K562 (cell line): ENCODE results near the gene NOTCH1. TPM values are rescaled to one million over a fixed set of nuclear protein-coding genes. Genes with fewer than 3 reads are reported as not detected.

Experiments used
- ATAC-seq: fragments of 200-7000 bp; cut with Tn5 transposase; 3 replicates; pipeline ENCODE4 v1.9.1; 2020; ENCODE audit warnings: moderate library complexity
- BruUV-seq: library from RNA; stranded (reverse); fragments of 400-500 nt; replicated peaks from 2 replicates; lab custom pipeline; 2021; lab: Mats Ljungman, UMichigan
- CTCF ChIA-PET: fragments of 300-600 bp; formaldehyde crosslinking; extraction: SDS; loops from one replicate; lab custom pipeline; 2021; ENCODE audit warnings: low intra/inter-chr PET ratio; lab: Yijun Ruan, JAX
- POLR2A ChIA-PET: fragments of 300-600, 350-650 bp; sonication (Branson Sonifier 250); formaldehyde crosslinking; extraction: SDS; loops from one replicate; lab custom pipeline; 2021; ENCODE audit warnings: antibody characterized with exemption, inconsistent platforms; lab: Yijun Ruan, JAX
- DNase-seq, 4 experiments: peaks; one replicate each; pipeline versions ENCODE4 v3.0.0 to v3.0.0-alpha.2; 2011 to 2018; ENCODE audit warnings: low spot score in 3 of 4, mixed read lengths in 3 of 4; ENCODE audit errors: extremely low read depth in 1 of 4
- FAIRE-seq: peaks from 2 replicates; lab custom pipeline; 2011; peaks lifted over from hg19 to GRCh38; lab: Jason Lieb, UNC
- H2AFZ ChIP-seq: 2 replicates; pipeline ENCODE4 v1.6.0; 2011; ENCODE audit warnings: low read depth, low read length, control low read depth, inconsistent platforms
- H3K27ac ChIP-seq: fragments of 200-600 bp; 3 replicates; pipeline ENCODE4 v1.8.0; 2011; ENCODE audit warnings: low read depth, mild to moderate bottlenecking, control low read depth, inconsistent platforms, low read length, moderate library complexity, mixed read lengths; ENCODE audit errors: extremely low read depth
- H3K27me3 ChIP-seq, 2 experiments: fragments of 300-600 bp in 1 of 2; 2 replicates in 1 of 2; 3 replicates in 1 of 2; pipeline versions ENCODE4 v1.6.0 to v1.8.0; 2011; ENCODE audit warnings: inconsistent platforms in 2 of 2, low read length in 2 of 2, mild to moderate bottlenecking in 1 of 2, mixed read lengths in 1 of 2, moderate library complexity in 1 of 2; ENCODE audit not compliant: control insufficient read depth in 2 of 2, insufficient read depth in 2 of 2
- H3K36me3 ChIP-seq: fragments of 300-600 bp; 3 replicates; pipeline ENCODE4 v1.8.0; 2011; ENCODE audit warnings: mild to moderate bottlenecking, low read length, inconsistent platforms; ENCODE audit not compliant: control insufficient read depth, insufficient read depth
- H3K4me1 ChIP-seq, 2 experiments: fragments of 200-600 bp in 1 of 2; replicated peaks in 1 of 2; 2 replicates in 1 of 2; 3 replicates in 1 of 2; pipeline versions ENCODE4 v1.5.1 to v1.8.0; 2011; ENCODE audit warnings: inconsistent platforms in 2 of 2, low read length in 2 of 2, mild to moderate bottlenecking in 1 of 2, mixed read lengths in 1 of 2, moderate library complexity in 1 of 2; ENCODE audit not compliant: control insufficient read depth in 2 of 2, insufficient read depth in 2 of 2
- H3K4me2 ChIP-seq: 2 replicates; pipeline ENCODE4 v1.6.1; 2011; ENCODE audit warnings: low read length, control low read depth, inconsistent platforms, mixed read lengths; ENCODE audit not compliant: insufficient read depth
- H3K4me3 ChIP-seq: fragments of 200-600 bp; sonication (generic), shearing (Covaris generic); 2 replicates; pipeline ENCODE4 v1.5.1; 2016; ENCODE audit warnings: control low read depth, inconsistent platforms
- H3K79me2 ChIP-seq: fragments of 200-600 bp; 3 replicates; pipeline ENCODE4 v1.8.0; 2011; ENCODE audit warnings: low read length, inconsistent platforms; ENCODE audit not compliant: control insufficient read depth, insufficient read depth
- H3K9ac ChIP-seq, 2 experiments: 2 replicates each; pipeline versions ENCODE4 v1.6.0 to v1.6.1; 2011; ENCODE audit warnings: low read depth in 2 of 2, low read length in 2 of 2, control low read depth in 1 of 2, inconsistent platforms in 1 of 2, mild to moderate bottlenecking in 1 of 2, mixed read lengths in 1 of 2; ENCODE audit not compliant: insufficient read depth in 1 of 2
- H3K9me1 ChIP-seq: one replicate; pipeline ENCODE4 v1.6.0; 2011; ENCODE audit warnings: inconsistent platforms, mild to moderate bottlenecking, low read length, moderate library complexity; ENCODE audit not compliant: control insufficient read depth, insufficient read depth
- H3K9me3 ChIP-seq: replicated peaks from 2 replicates; pipeline ENCODE4 v1.5.1; 2011; ENCODE audit warnings: low read depth, low read length, inconsistent platforms; ENCODE audit not compliant: control insufficient read depth, insufficient read depth
- H4K20me1 ChIP-seq: replicated peaks from 2 replicates; pipeline ENCODE4 v1.6.1; 2011; ENCODE audit warnings: low read length, inconsistent platforms, mixed read lengths; ENCODE audit not compliant: control insufficient read depth, insufficient read depth
- KDM5B ChIP-seq: fragments of 200-600 bp; sonication (generic); IDR thresholded peaks from 2 replicates; pipeline ENCODE4 v1.6.1; 2012; ENCODE audit warnings: low read depth, mild to moderate bottlenecking, moderate library complexity, low read length, control low read depth, inconsistent platforms; ENCODE audit not compliant: insufficient replicate concordance
- POLR2G ChIP-seq: fragments of 200-400 bp; formaldehyde crosslinking; IDR thresholded peaks from 2 replicates; pipeline ENCODE4 v1.6.1; 2017; ENCODE audit warnings: low read depth, mild to moderate bottlenecking, antibody characterized with exemption, low read length, moderate library complexity
- STAT5B ChIP-seq: fragments of 250-450 bp; sonication (Bioruptor Pico); IDR thresholded peaks from 2 replicates; pipeline ENCODE4 v1.8.0; 2021; ENCODE audit warnings: mild to moderate bottlenecking, inconsistent platforms
- ZNF717 ChIP-seq: fragments of 250-450 bp; sonication (Bioruptor Pico); IDR thresholded peaks from 2 replicates; pipeline ENCODE4 v1.5.0; 2021
- WGBS: fragments of 100-300 bp; shearing (Covaris generic); methylation state at CpG from one replicate; pipeline ENCODE4 v1.1.6; 2016; ENCODE audit warnings: low coverage, mixed read lengths; ENCODE audit not compliant: insufficient coverage; ENCODE audit errors: missing lambda C conversion rate; 5-methylcytosine and 5-hydroxymethylcytosine counted together
- in situ Hi-C: fragments of 300-500 bp; cut with MboI; formaldehyde crosslinking; loops from 4 replicates; pipeline ENCODE4 v1.15.0; 2018; ENCODE audit warnings: inconsistent platforms, mixed read lengths
- intact Hi-C: fragments of 100-400 bp; cut with micrococcal nuclease; formaldehyde crosslinking; loops from 2 replicates; pipeline ENCODE4 v1.14.2; 2022
- polyA plus RNA-seq, 8 experiments: library from polyadenylated mRNA; depleted of rRNA in 4 of 8; stranded (reverse) in 5 of 8; unstranded in 3 of 8; fragments of >200 nt; fragmentation: Nextera tagmentation in 2 of 8; fragmentation: Illumina TruSeq in 1 of 8; extraction: Ambion mirVana in 2 of 8; extraction: Trizol in 1 of 8; gene quantifications; 2 replicates each; pipeline versions ENCODE4 v1.2.1 to v1.2.3, GENCODE V29; 2011 to 2014; ENCODE audit warnings: inconsistent platforms in 1 of 8, missing spikeins in 1 of 8
- total RNA-seq, 7 experiments: library from RNA; depleted of rRNA in 6 of 7; stranded (reverse); fragments of >200 nt in 6 of 7; fragmentation: Illumina TruSeq in 2 of 7; extraction: Trizol in 2 of 7; gene quantifications; 2 replicates each; pipeline versions ENCODE4 v1.2.1 to v1.2.3, GENCODE V29; 2011 to 2021; ENCODE audit warnings: low replicate concordance in 1 of 7

Gene NOTCH1
- total and polyA plus RNA-seq, 9 of the 15 experiments (the other 6 are each of a cell fraction or from before 2014, with no cell fraction given), result 0.03 to 31.4 (median 2.3) TPM

- in situ Hi-C loops, result no loop called here
- BruUV-seq, result no TSS peak
- intact Hi-C loops, result no loop called here
- CTCF ChIA-PET, result no interaction called here
- Histone ChIP-seq H3K4me1 (peaks cover 0 to 27% of the 10 kb centered on the region in 2 experiments; a peak in 1 of 5 replicates), H3K4me3 (no peak overlapping the region), H3K36me3 (peaks cover 85% of the 10 kb centered on the region; the same call in 2 of the 3 replicates), H2AFZ (no peak overlapping the region), H4K20me1 (no peaks in the 10 kb centered on the region), H3K9me3 (no peaks in the 10 kb centered on the region), H3K27ac (no peak overlapping the region), H3K4me2 (no peak overlapping the region), H3K9me1 (no peaks in the 10 kb centered on the region), H3K79me2 (no peaks in the 10 kb centered on the region), H3K27me3 (no peaks in the 10 kb centered on the region), H3K9ac (no peak overlapping the region)
- ATAC-seq (no peak), DNase-seq (no peak), FAIRE-seq (no peak)
- TF ChIP-seq STAT5B (CRISPR knock-in tag) (no peak), POLR2G (0 out of 2 replicates have a peak, but pooled peaks have one; percentile 10), ZNF717 (no peak), KDM5B (no peak)
- WGBS, result 92% methylated on average over 25 of the region's 51 CpGs
- POLR2A ChIA-PET, result no interaction called here
Observed at GRCh38 chr9:136505406-136506403, 40.1 kb downstream of the NOTCH1 start.
